A673 (cell line): Measurements from ENCODE around the gene CHRD. TPM values are rescaled to one million over a fixed set of nuclear protein-coding genes. Genes with fewer than 3 reads are reported as not detected.

Experiments
- BruUV-seq: library from RNA; stranded (reverse); fragments of 400-500 nt; replicated peaks from 2 replicates; lab custom pipeline; 2021; lab: Mats Ljungman, UMichigan
- CTCF ChIA-PET: fragments of 300-600 bp; sonication (Branson Sonifier 250); formaldehyde crosslinking; loops from one replicate; lab custom pipeline; 2022; ENCODE audit warnings: antibody characterized with exemption; lab: Charles Lee
- POLR2A ChIA-PET: fragments of 300-600 bp; sonication (Branson Sonifier 250); formaldehyde crosslinking; loops from one replicate; lab custom pipeline; 2022; ENCODE audit warnings: antibody characterized with exemption; ENCODE audit not compliant: low non-redundant PET; lab: Charles Lee
- DNase-seq: peaks from one replicate; pipeline ENCODE4 v3.0.0-alpha.2; 2015; ENCODE audit warnings: low spot score
- H3K27ac ChIP-seq: fragments of 200-600 bp; sonication (generic); 2 replicates; pipeline ENCODE4 v1.5.1; 2016; ENCODE audit warnings: mixed run types, low read depth, mild to moderate bottlenecking, mixed read lengths, antibody characterized with exemption, low read length; ENCODE audit not compliant: poor library complexity, severe bottlenecking
- H3K27me3 ChIP-seq: fragments of 200-600 bp; sonication (generic); replicated peaks from 2 replicates; pipeline ENCODE4 v1.6.1; 2017; ENCODE audit warnings: mixed run types, low read depth, mild to moderate bottlenecking, mixed read lengths, antibody characterized with exemption, low read length; ENCODE audit not compliant: insufficient read depth, poor library complexity
- H3K36me3 ChIP-seq: fragments of 200-600 bp; sonication (generic); 2 replicates; pipeline ENCODE4 v1.6.1; 2016; ENCODE audit warnings: mixed run types, mild to moderate bottlenecking, mixed read lengths, antibody characterized with exemption, low read length; ENCODE audit not compliant: insufficient read depth, poor library complexity, severe bottlenecking
- H3K4me1 ChIP-seq: fragments of 200-600 bp; sonication (generic); 2 replicates; pipeline ENCODE4 v1.6.1; 2017; ENCODE audit warnings: mixed run types, mild to moderate bottlenecking, mixed read lengths, antibody characterized with exemption, low read length; ENCODE audit not compliant: insufficient read depth, poor library complexity, severe bottlenecking
- H3K4me3 ChIP-seq: fragments of 200-600 bp; sonication (generic); 2 replicates; pipeline ENCODE4 v1.5.1; 2016; ENCODE audit warnings: low read depth, mixed run types, mild to moderate bottlenecking, mixed read lengths, low read length; ENCODE audit not compliant: poor library complexity, severe bottlenecking
- H3K9me3 ChIP-seq: fragments of 200-600 bp; sonication (generic); 2 replicates; pipeline ENCODE4 v1.6.1; 2016; ENCODE audit warnings: mixed run types, low read depth, mild to moderate bottlenecking, mixed read lengths, antibody characterized with exemption, low read length; ENCODE audit not compliant: poor library complexity, severe bottlenecking
- EZH2 ChIP-seq: fragments of 200-600 bp; sonication (generic); IDR thresholded peaks from 2 replicates; pipeline ENCODE4 v1.6.1; 2017; ENCODE audit warnings: borderline replicate concordance, low read depth, mild to moderate bottlenecking, mixed read lengths, antibody characterized with exemption, low read length; ENCODE audit not compliant: poor library complexity, severe bottlenecking
- intact Hi-C: fragments of 100-400 bp; cut with micrococcal nuclease; formaldehyde crosslinking; loops from one replicate; pipeline ENCODE4 v1.10.0; 2022; ENCODE audit not compliant: unreplicated experiment
- total RNA-seq: library from RNA; stranded (reverse); gene quantifications from 2 replicates; pipeline ENCODE4 v1.2.3, GENCODE V29; 2021
- TF ChIP-seq, protein P1 (sequence below): fragments of 300-800, 200-600 bp; sonication (generic); conservative IDR thresholded peaks from 2 replicates; pipeline ENCODE4 v1.5.1; 2017; ENCODE audit warnings: low read depth, mild to moderate bottlenecking, antibody characterized with exemption, low read length, moderate library complexity, mixed read lengths

CHRD gene
- total RNA-seq, 1 experiment from 2014 or later, result 0.06 TPM

DNA sequence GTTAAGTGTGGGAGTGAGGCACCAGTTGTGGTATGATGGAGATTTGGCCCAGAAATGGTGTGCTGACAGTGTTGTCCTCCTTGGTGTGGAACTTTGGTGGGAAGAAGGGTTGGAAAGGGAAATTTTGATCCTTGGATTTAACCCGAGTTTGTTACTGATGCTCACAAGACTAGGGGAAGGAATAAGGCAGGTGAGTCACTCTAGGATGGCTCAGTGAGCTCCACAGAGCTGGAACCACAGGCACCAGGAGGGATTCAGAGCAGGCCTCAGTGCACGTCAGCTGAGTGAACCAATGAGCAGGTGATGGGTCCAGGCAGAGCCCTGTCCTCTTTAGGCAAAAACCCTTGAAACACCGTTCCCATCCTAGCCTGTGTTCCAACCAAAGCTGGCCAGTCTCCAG is 11.4 kb downstream of the CHRD start:
- no TSS peak for BruUV-seq
- H3K27me3 ChIP-seq, result no peaks in the 10 kb centered on the region

DNA sequence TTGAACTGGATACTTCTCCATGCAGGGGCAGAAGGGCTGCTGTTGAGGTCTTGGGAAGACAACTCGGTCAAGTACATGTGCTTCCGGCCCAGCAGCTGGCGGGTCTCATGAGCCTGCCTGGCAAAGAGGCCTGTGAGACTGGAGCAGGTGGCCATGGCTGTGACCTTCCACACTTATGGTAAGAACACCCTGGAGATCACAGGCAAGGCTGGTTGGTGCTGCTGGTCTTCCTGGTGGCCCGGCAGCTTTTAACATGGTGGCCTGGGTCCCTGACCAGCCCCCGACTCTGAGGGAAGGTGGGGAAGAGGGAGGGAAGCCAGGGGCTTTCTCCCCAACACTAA is 15.4 kb downstream of the CHRD start:
- BruUV-seq, result no TSS peak
- H3K27ac ChIP-seq, result no peak overlapping the region
- POLR2A ChIA-PET, result no interaction called here
- TF ChIP-seq, protein P1, sequence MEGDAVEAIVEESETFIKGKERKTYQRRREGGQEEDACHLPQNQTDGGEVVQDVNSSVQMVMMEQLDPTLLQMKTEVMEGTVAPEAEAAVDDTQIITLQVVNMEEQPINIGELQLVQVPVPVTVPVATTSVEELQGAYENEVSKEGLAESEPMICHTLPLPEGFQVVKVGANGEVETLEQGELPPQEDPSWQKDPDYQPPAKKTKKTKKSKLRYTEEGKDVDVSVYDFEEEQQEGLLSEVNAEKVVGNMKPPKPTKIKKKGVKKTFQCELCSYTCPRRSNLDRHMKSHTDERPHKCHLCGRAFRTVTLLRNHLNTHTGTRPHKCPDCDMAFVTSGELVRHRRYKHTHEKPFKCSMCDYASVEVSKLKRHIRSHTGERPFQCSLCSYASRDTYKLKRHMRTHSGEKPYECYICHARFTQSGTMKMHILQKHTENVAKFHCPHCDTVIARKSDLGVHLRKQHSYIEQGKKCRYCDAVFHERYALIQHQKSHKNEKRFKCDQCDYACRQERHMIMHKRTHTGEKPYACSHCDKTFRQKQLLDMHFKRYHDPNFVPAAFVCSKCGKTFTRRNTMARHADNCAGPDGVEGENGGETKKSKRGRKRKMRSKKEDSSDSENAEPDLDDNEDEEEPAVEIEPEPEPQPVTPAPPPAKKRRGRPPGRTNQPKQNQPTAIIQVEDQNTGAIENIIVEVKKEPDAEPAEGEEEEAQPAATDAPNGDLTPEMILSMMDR, result no peak
- TF ChIP-seq EZH2, result no peak
- no peaks in the 10 kb centered on the region for H3K36me3 ChIP-seq
- no peaks in the 10 kb centered on the region for H3K9me3 ChIP-seq
- H3K27me3 ChIP-seq, result peaks cover 6% of the 10 kb centered on the region
- no peaks in the 10 kb centered on the region for H3K4me1 ChIP-seq
- no peak overlapping the region for H3K4me3 ChIP-seq
- DNase-seq, result no peak
- CTCF ChIA-PET, result no interaction called here
- intact Hi-C loops, result no loop called here

More for the DNA sequence above, 11.4 kb downstream of the CHRD start:
- TF ChIP-seq, protein P1, result no peak
- no peak for TF ChIP-seq EZH2
- H3K36me3 ChIP-seq, result no peaks in the 10 kb centered on the region
- H3K4me3 ChIP-seq, result no peak overlapping the region
- ChIA-PET CTCF (no interaction called here), POLR2A (no interaction called here)
- no peak overlapping the region for H3K27ac ChIP-seq
- intact Hi-C loops, result no loop called here
- no peaks in the 10 kb centered on the region for H3K4me1 ChIP-seq
- DNase-seq, result no peak
- H3K9me3 ChIP-seq, result no peaks in the 10 kb centered on the region

DNA sequence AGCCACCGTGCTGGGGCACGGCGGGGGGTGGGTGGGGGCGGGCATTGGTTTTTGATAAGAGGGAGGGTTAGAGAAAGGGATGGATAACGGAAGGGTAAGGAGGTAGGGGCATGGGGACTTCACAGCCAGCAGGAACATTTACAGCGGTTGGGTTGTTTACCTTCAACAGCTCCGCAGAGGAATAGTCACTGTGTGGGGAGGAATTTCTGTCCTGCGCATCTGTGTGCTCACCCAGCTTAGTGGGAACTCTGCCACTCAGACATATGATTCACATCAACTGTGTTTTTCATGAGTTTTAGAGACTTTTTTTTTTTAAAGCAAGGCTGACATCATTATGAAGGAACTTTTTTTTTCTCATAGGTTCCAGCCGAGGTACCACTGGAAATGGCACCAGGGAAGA is 19.6 kb downstream of the CHRD start:
- ChIA-PET POLR2A (no interaction called here), CTCF (interaction anchor here (0.7 kb wide), 1 partner anchor 156 kb away, joined by 4 read pairs; no protein-coding TSS in a partner anchor)
- Histone ChIP-seq H3K9me3 (no peaks in the 10 kb centered on the region), H3K36me3 (no peaks in the 10 kb centered on the region), H3K4me1 (no peaks in the 10 kb centered on the region), H3K27me3 (peaks cover 15% of the 10 kb centered on the region), H3K4me3 (no peak overlapping the region), H3K27ac (no peak overlapping the region)
- intact Hi-C loops, result no loop called here
- BruUV-seq, result no TSS peak
- DNase-seq, result no peak
- TF ChIP-seq EZH2, result no peak
- TF ChIP-seq, protein P1, result no peak
